ENCODE measurements around the gene LGALS1.

DNA sequence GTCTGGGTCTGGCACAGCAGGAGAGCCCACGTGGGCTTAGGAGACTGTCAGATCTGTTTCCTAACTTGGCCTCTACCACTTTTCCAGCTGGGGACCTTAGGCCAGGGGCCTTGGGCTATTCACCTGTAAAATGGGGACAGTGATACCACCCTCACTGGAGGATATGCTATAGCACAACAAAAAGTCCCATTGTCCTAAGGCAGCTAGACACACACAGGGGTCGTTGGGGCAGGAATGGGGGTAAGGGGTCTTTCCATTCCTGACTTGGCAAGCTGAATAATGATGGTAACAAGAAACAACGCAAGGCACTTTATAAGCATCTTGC lies 38.5 kb upstream of the LGALS1 start:
- TF ChIP-seq, protein P1, sequence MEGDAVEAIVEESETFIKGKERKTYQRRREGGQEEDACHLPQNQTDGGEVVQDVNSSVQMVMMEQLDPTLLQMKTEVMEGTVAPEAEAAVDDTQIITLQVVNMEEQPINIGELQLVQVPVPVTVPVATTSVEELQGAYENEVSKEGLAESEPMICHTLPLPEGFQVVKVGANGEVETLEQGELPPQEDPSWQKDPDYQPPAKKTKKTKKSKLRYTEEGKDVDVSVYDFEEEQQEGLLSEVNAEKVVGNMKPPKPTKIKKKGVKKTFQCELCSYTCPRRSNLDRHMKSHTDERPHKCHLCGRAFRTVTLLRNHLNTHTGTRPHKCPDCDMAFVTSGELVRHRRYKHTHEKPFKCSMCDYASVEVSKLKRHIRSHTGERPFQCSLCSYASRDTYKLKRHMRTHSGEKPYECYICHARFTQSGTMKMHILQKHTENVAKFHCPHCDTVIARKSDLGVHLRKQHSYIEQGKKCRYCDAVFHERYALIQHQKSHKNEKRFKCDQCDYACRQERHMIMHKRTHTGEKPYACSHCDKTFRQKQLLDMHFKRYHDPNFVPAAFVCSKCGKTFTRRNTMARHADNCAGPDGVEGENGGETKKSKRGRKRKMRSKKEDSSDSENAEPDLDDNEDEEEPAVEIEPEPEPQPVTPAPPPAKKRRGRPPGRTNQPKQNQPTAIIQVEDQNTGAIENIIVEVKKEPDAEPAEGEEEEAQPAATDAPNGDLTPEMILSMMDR (IDR thresholded peaks at IDR 0.05) = no peak
- no peak for TF ChIP-seq POLR2A (IDR thresholded peaks at IDR 0.05)

Data from right lobe of liver (tissue), 4 donors.